ENCODE measurements around the gene FIBCD1.

FIBCD1 gene

DNA sequence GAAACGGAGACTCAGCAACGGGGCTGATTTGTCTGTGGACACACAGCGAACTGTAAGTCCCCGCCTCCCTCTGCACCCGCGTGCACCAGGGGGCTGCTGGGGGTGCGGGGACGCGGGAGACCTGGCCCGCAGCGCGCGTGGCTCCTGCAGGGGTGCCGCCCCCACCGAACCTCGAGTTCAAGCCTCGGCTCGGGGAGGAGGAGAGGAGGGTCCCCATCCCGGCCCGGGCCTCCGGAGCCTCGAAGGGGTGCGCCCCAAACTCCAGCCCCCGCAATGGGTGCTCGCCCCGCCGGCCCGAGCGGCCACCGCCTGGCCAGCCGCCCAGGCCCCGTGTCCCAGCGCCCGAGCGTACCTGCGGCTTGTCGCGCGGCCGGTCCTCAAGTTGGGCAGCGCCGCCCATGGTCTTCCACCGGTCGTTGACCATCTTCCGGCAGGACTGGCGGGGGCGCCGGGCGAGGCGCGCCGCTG is 829 bp downstream of the FIBCD1 start:
- peak overlapping the region; percentile 68 for H3K4me3 ChIP-seq (ENCODE audit: low read depth, low read length)
- TF ChIP-seq, protein P1, sequence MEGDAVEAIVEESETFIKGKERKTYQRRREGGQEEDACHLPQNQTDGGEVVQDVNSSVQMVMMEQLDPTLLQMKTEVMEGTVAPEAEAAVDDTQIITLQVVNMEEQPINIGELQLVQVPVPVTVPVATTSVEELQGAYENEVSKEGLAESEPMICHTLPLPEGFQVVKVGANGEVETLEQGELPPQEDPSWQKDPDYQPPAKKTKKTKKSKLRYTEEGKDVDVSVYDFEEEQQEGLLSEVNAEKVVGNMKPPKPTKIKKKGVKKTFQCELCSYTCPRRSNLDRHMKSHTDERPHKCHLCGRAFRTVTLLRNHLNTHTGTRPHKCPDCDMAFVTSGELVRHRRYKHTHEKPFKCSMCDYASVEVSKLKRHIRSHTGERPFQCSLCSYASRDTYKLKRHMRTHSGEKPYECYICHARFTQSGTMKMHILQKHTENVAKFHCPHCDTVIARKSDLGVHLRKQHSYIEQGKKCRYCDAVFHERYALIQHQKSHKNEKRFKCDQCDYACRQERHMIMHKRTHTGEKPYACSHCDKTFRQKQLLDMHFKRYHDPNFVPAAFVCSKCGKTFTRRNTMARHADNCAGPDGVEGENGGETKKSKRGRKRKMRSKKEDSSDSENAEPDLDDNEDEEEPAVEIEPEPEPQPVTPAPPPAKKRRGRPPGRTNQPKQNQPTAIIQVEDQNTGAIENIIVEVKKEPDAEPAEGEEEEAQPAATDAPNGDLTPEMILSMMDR (IDR thresholded peaks at IDR 0.05; ENCODE audit: low read depth, low read length): no peak

DNA sequence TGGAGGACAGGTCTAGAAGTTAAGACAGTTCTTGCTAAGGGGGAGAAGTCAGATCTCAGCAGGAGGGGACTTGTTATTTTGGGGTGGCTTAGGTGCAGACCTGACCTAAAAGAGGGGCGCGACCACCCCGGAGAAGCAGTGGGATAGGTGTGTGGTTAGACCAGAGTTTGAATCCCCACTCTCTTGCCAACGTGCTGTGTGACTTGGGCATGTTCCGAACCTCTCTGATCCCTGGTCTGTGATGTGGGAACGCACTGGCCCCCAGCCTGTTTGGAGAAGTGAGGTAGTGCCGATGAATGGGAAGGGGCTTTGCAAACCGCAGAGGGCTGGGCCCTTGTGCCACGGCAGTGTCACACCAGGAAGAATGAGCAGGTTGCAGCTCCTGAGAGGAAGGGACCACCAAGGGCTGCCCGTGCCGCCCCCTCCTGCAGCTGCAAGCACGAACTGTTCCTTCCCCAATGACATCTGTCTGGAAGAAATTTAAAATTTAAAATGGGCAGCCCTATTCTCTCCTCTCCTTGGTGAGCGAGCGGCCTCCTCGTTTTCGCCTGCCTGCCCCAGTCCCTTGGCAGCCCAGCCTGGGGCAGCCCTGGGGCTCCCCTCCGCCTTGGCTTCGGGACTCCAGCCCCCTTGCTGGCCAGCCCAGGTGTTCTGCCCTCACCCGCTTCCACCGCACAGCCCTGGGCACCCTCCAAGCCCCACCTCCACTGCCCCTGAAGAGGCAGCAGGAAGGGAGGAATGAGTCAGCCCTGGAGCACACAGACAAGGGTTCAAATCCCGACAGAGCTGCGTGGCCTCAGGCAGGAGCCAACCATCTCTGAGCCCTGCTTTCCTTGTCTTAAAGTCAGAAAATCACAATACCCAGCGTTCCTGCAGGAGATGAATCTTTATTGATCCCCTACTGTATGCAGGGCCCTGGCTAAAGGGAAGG is 1.6 kb downstream of the FIBCD1 start:
- H3K4me3 ChIP-seq (ENCODE audit: low read depth, low read length): peak overlapping the region; percentile 68
- TF ChIP-seq, protein P1 (IDR thresholded peaks at IDR 0.05; ENCODE audit: low read depth, low read length): no peak

DNA sequence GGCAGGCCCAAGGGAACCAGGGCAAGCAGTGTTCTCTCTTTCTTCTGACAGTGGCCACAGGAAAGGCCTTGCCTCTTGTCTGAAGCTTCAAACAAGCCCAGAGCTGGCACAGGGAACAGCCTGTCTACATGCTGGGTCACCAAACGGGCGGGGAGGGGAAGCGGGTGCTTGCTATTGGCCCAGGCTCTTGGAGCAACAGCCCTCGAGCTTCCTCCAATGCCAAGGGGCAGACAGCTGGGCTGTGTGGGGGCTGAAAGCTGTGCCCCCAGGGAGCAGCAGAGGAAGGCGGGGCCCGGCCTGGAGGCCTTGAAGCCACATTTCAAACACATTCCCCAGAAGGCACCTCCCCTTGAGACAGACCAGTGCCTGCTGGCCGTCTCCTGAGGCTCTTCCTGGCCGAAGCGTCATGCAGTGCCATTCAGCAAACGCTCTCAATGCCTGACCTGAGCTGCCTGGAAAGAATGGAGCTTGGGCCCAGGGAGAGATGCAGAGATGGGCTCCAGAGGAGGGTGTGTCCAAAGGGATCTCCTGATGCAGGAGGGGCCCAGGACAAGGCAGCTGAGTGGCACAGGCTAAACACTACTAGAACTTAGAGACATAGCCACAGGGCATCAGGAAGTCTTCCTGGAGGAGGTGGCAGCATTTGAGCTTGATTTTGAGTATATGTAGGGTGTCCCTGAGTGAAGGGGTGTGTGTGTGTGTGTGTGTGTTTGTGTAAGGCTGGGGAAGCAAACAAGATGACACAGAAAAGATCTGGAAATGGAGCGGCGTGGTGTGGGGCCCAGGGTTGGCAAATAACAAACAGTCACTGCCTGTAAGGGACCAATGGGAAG is 2.5 kb downstream of the FIBCD1 start:
- no peak overlapping the region for H3K4me3 ChIP-seq (ENCODE audit: low read depth, low read length)
- TF ChIP-seq, protein P1 (IDR thresholded peaks at IDR 0.05; ENCODE audit: low read depth, low read length): no peak

DNA sequence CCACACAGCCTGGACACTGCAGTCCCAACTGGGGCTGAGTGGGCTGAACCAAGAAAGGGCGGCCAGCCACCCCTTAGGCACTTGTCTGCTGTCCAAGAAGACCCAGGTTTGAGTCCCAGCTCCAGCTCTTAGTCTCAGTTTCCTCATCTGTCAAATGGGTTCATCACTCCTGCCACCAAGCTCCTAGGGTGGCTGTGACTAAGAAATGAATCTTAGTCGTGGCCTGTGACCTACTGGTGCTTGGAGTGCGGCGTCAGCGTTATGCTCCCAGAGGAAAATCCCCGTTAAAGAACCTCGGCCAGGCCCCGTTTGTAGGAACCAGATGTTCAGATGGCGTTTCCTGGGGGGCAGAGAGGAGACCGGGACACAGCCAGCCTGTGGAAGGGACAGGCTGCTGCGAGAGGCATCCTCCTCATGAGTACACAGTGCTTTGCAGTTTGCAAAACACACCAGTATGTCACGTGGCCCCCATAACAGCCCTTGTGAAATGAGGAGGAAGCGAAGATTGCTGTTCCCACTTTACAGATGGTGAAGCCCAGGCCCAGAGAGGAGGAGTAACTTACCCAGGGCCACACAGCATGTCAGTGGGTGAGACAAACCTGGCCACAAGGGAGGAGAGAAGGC is 3.3 kb downstream of the FIBCD1 start:
- no peak overlapping the region for H3K4me3 ChIP-seq (ENCODE audit: low read depth, low read length)
- TF ChIP-seq, protein P1 (IDR thresholded peaks at IDR 0.05; ENCODE audit: low read depth, low read length): no peak

DNA sequence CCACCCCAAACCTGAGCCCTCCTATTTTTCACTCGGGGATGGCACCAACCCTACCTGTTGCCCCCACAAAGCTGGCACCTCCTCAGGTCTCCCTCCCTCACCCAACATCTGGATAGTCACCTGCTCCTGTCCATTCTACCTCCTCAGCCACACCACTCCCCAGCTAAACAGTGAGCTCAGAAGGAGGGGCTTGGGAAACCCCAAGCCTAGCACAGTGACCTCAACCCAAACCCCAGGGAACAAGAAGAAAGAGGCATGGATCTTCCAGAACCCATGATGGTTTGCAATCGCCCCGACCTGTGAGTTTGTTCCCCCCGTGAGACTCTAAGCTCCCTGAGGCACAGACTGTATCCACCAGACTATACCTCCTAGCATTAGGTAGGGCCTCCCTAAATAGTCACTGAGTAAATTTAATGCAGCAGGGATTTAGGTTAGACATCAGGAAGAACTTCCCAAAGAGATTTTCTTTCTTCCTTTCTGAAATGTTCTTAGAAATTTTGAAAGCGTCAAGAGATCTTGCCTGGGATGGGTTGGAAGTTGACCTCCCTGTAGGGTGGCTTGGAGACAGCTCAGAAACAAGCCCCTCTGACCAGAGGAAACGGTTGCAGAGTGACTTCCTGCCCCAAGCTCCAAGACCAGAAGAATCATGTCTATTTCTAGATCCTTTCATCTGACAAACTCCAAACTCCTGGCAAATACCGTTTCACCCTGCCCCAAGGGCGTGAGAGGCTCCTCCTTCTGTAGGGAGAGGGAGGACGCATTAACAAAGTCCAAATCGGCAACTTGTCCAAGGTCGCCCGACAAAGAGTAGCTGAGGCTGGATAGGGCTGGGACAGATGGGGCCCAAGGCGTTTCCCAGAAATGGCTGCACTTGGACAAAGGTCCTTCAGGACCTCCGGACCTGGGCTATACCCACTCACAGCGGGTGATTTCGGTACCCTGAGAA is 4.1 kb downstream of the FIBCD1 start:
- TF ChIP-seq, protein P1 (IDR thresholded peaks at IDR 0.05; ENCODE audit: low read depth, low read length): no peak
- no peak overlapping the region for H3K4me3 ChIP-seq (ENCODE audit: low read depth, low read length)

DNA sequence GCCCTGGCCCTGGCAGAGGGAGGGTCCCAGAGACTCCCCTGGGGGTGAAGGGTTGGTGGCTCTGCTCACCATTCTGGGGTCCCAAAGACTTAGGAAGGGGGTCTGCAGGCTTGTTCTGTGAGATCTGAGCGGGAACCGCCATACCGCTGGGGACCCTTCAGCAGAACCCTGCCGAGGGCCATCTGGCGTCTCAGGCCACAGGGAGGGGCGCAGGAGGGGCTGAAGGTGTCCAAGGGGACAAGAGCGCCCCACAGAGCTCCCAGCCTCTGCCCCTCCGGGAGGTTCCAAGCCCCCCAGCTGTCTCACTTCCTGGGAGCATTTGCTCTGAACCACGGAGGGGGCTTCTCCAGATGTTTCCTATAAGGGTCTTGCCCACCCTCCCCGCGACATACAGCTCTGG is 4.8 kb downstream of the FIBCD1 start:
- TF ChIP-seq, protein P1 (IDR thresholded peaks at IDR 0.05; ENCODE audit: low read depth, low read length): no peak
- H3K4me3 ChIP-seq (ENCODE audit: low read depth, low read length): no peak overlapping the region

Measured in WI38 (cell line).